ENCODE data around the gene AACS. TPM values are rescaled to one million over a fixed set of nuclear protein-coding genes. Genes with fewer than 3 reads are reported as not detected.

AACS gene
- polyA plus RNA-seq, 3 donors: 4.7 to 7.9 (median 5.1) TPM

GRCh38 chr12:125129591-125130255 is 64.5 kb downstream of the AACS start:
- intact Hi-C loops (cut with micrococcal nuclease): no loop called here
- Mint-ChIP-seq H3K9me3 (no peaks in the 10 kb centered on the region), H3K4me1 (no peaks in the 10 kb centered on the region), H3K27me3 (ENCODE audit: low read depth in 3 of 3) (peaks cover 0 to 4% (median 2%) of the 10 kb centered on the region in 3 donors), H3K27ac (no peak overlapping the region), H3K4me3 (no peak overlapping the region), H3K36me3 (peaks cover 27 to 35% of the 10 kb centered on the region in 2 donors)
- no peak overlapping the region for H3K4me2 ChIP-seq (replicated peaks; ENCODE audit: extremely low read depth, low read length, poor library complexity, severe bottlenecking)
- H3K27ac ChIP-seq (ENCODE audit: low read depth in 1 of 2, low read length in 2 of 2): no peak overlapping the region
- DNase-seq: no peak
- 97% methylated on average over 7 of the region's 18 CpGs for WGBS (ENCODE audit: insufficient coverage)
- no peak overlapping the region for H3K4me3 ChIP-seq (replicated peaks in 1 of 3; ENCODE audit: low read depth in 2 of 3, low read length in 3 of 3)
- no peaks in the 10 kb centered on the region for H3K4me1 ChIP-seq (ENCODE audit: control insufficient read depth in 1 of 2, insufficient read depth in 2 of 2, low read length in 2 of 2)
- no peaks in the 10 kb centered on the region for H3K27me3 ChIP-seq (ENCODE audit: control insufficient read depth in 2 of 2, insufficient read depth in 2 of 2, low read length in 2 of 2)
- peaks cover 0 to 7% of the 10 kb centered on the region in 2 donors for H3K36me3 ChIP-seq (replicated peaks in 1 of 2; ENCODE audit: control insufficient read depth in 1 of 2, insufficient read depth in 2 of 2, low read length in 2 of 2)
- H4K20me1 ChIP-seq (ENCODE audit: insufficient read depth, low read length): no peaks in the 10 kb centered on the region
- H2AFZ ChIP-seq (ENCODE audit: insufficient read depth, low read depth, low read length, poor library complexity, severe bottlenecking): no peak overlapping the region
- no peaks in the 10 kb centered on the region for H3K79me2 ChIP-seq (ENCODE audit: insufficient read depth, low read length)
- H3K9ac ChIP-seq (ENCODE audit: insufficient read depth, low read length, poor library complexity, severe bottlenecking): no peak overlapping the region
- H3K9me3 ChIP-seq (replicated peaks in 1 of 2; ENCODE audit: control insufficient read depth in 1 of 2, insufficient read depth in 1 of 2, low read length in 2 of 2): no peaks in the 10 kb centered on the region
- TF ChIP-seq CTCF (IDR thresholded peaks at IDR 0.05): no peak

GRCh38 chr12:125131958-125132357 is 66.7 kb downstream of the AACS start:
- Histone ChIP-seq H3K4me1 (ENCODE audit: control insufficient read depth in 1 of 2, insufficient read depth in 2 of 2, low read length in 2 of 2) (no peaks in the 10 kb centered on the region), H3K4me2 (replicated peaks; ENCODE audit: extremely low read depth, low read length, poor library complexity, severe bottlenecking) (no peak overlapping the region), H3K9me3 (replicated peaks in 1 of 2; ENCODE audit: control insufficient read depth in 1 of 2, insufficient read depth in 1 of 2, low read length in 2 of 2) (no peaks in the 10 kb centered on the region), H2AFZ (ENCODE audit: insufficient read depth, low read depth, low read length, poor library complexity, severe bottlenecking) (no peak overlapping the region), H3K79me2 (ENCODE audit: insufficient read depth, low read length) (no peaks in the 10 kb centered on the region), H4K20me1 (ENCODE audit: insufficient read depth, low read length) (no peaks in the 10 kb centered on the region), H3K9ac (ENCODE audit: insufficient read depth, low read length, poor library complexity, severe bottlenecking) (no peak overlapping the region), H3K4me3 (replicated peaks in 1 of 3; ENCODE audit: low read depth in 2 of 3, low read length in 3 of 3) (no peak overlapping the region), H3K36me3 (replicated peaks in 1 of 2; ENCODE audit: control insufficient read depth in 1 of 2, insufficient read depth in 2 of 2, low read length in 2 of 2) (no peaks in the 10 kb centered on the region), H3K27me3 (ENCODE audit: control insufficient read depth in 2 of 2, insufficient read depth in 2 of 2, low read length in 2 of 2) (no peaks in the 10 kb centered on the region), H3K27ac (ENCODE audit: low read depth in 1 of 2, low read length in 2 of 2) (no peak overlapping the region)
- no peak for DNase-seq
- no peaks in the 10 kb centered on the region for H3K4me1 Mint-ChIP-seq
- no peak overlapping the region for H3K4me3 Mint-ChIP-seq
- H3K9me3 Mint-ChIP-seq: no peaks in the 10 kb centered on the region
- 79% methylated on average over 7 of the region's 8 CpGs for WGBS (ENCODE audit: insufficient coverage)
- no peak overlapping the region for H3K27ac Mint-ChIP-seq
- intact Hi-C loops (cut with micrococcal nuclease): no loop called here
- H3K36me3 Mint-ChIP-seq: peaks cover 14 to 38% of the 10 kb centered on the region in 2 donors
- peaks cover 0 to 7% (median 2%) of the 10 kb centered on the region in 3 donors for H3K27me3 Mint-ChIP-seq (ENCODE audit: low read depth in 3 of 3)
- TF ChIP-seq CTCF (IDR thresholded peaks at IDR 0.05): no peak
